Activated CD4-positive, CD25-positive, alpha-beta regulatory T cell treated with anti-CD3 and anti-CD28 coated beads, Interleukin-2, amount 50 U/mL, for 24 hours (primary cell): Measurements from ENCODE around the gene ARSI.

Source experiments
- ATAC-seq, 2 donors: fragments of 150-1000 bp; cut with Tn5 transposase; one replicate each; pipeline ENCODE4 v1.10.0; 2021; ENCODE audit warnings: mild to moderate bottlenecking in 1 of 2, moderate library complexity in 1 of 2

ARSI gene

DNA sequence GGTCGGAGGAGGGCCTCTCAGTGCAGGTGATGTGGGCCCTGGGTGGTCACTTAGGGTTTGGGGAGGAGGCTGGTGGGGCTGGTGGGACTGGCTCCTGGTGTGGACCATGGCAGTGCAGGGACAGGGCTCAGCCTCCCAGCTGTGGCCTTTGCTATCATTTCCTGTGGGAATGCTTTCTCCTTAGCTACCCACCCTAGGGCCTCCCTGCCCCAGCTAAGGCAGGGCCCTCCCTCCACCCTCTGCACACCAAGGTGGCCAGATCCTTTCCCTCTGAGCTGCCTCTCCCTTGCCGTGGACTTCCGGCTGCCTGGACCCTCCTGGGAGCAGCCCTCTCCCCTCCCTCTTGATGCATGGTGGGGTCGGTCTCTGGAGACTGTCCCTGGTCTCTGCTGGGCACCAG is 22.7 kb upstream of the ARSI start:
- ATAC-seq: no peak

GRCh38 chr5:150323819-150324218 is 21.1 kb upstream of the ARSI start:
- no peak for ATAC-seq

- no peak for ATAC-seq
Measured at GRCh38 chr5:150323092-150323491, 20.4 kb upstream of the ARSI start.

DNA sequence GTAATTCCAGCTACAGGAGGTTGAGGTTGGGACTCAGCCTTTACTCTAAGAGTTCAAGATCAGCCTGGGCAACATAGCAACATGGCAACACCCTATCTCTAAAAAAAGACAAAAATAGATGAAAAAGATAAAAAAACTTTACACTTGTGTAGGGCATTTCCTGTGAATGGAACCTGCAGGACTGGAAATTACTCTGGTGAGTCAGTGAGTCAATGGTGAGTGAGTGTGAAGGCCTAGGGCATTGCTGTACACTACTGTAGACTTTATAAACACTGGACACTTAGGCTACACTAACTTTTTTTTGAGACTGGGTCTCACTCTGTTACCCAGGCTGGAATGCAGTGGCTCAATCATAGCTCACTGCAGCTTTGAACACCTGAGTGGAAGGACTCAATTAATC is 19.5 kb upstream of the ARSI start:
- no peak for ATAC-seq

DNA sequence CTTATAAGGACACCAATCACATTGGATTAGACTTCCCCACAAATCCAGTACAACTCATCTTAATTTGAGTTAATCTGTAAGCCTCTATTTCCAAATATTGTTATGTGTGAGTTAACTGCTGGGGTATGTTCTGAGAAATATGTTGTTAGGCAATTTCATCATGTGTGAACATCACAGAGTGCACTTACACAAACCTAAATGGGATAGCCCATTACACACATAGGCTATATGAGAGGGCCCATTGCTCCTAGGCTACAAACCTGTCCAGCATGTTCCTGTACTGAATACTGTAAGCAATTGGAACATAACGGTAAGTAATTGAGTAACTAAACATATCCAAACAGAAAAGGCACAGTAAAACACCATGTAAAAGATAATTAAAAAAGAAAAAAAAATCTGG is 19.1 kb upstream of the ARSI start:
- no peak for ATAC-seq

GRCh38 chr5:150321211-150321610 is 18.5 kb upstream of the ARSI start:
- ATAC-seq: no peak

GRCh38 chr5:150320044-150320613 is 17.4 kb upstream of the ARSI start:
- no peak for ATAC-seq

DNA sequence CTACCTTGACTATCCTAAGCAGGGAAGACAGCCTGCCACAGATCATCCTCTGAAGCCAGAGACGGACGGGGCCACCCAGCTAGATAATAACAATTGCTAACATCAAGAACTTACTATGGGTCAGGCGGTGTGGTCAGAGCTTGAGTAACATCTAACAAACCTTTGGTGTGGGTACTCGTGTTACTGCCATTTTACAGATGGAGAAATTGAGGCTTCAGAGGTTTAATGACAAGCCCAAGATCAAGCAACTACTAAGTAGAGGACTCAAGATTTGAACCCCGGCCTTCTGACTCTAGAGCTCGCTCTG is 16.7 kb upstream of the ARSI start:
- no peak for ATAC-seq

- no peak for ATAC-seq
Measured at GRCh38 chr5:150318613-150319483, 16.1 kb upstream of the ARSI start.

- ATAC-seq: peak in 1 of 2 donors; percentile 46
Measured at GRCh38 chr5:150317048-150318003, 14.6 kb upstream of the ARSI start.

DNA sequence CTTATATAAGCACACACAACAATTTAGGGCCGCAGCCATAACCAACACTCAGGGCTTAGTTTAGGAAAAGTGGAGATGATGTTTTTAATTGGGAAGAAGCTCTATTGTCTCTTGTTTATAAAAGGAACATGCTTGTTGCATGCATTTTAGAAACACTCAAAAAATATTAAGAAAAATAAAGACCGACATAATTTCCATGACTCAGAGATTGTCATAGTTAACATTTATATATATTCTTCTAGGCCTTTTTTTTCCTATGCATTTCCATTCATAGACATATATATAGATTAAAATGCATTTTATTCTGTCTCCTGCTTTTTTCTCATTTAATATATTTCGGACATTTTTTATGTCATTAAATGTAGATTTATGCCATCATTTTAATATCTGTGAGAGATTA is 13.6 kb upstream of the ARSI start:
- no peak for ATAC-seq

DNA sequence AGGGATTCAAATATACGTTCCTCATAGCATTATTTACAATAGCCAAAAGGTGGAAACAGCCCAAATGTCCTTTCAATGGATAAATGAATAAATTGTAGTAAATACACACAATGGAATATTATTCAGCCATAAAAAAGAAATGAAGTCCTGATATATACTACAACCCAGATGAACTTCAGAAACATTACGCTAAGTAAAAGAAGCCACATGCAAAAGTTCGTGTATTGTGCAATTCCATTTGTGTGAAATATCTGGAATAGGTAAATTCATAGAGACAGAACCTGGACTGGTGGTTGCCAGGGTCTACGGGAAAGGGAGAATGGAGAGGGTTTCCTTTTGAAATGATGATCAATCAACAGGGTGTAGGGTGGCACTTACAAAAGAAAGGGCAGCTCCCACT is 12.5 kb upstream of the ARSI start:
- no peak for ATAC-seq

GRCh38 chr5:150313921-150314716 is 11.4 kb upstream of the ARSI start:
- no peak for ATAC-seq

- no peak for ATAC-seq
Measured at GRCh38 chr5:150313501-150313900, 10.8 kb upstream of the ARSI start.

- ATAC-seq: no peak
Measured at GRCh38 chr5:150312518-150312917, 9.8 kb upstream of the ARSI start.

GRCh38 chr5:150311015-150311692 is 8.4 kb upstream of the ARSI start:
- ATAC-seq: no peak

- no peak for ATAC-seq
Measured at GRCh38 chr5:150310246-150310645, 7.5 kb upstream of the ARSI start.

DNA sequence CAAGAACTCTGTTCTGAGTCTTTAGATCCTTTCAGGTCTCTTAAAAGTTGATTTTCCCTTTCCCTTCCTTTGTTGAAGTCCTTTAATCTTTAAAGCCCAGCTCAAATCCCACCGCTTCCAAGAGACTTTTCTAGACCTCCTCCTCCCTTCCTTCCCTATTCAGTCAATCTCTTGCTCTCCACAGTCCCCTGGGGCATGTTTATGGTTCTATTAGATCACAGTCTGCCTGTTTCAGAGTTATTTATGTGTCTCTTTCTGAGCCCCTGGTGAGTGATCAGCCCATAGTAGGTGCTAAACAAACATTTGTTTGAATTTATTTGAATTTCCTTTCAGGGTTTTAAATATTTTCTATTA is 7.2 kb upstream of the ARSI start:
- ATAC-seq: no peak

DNA sequence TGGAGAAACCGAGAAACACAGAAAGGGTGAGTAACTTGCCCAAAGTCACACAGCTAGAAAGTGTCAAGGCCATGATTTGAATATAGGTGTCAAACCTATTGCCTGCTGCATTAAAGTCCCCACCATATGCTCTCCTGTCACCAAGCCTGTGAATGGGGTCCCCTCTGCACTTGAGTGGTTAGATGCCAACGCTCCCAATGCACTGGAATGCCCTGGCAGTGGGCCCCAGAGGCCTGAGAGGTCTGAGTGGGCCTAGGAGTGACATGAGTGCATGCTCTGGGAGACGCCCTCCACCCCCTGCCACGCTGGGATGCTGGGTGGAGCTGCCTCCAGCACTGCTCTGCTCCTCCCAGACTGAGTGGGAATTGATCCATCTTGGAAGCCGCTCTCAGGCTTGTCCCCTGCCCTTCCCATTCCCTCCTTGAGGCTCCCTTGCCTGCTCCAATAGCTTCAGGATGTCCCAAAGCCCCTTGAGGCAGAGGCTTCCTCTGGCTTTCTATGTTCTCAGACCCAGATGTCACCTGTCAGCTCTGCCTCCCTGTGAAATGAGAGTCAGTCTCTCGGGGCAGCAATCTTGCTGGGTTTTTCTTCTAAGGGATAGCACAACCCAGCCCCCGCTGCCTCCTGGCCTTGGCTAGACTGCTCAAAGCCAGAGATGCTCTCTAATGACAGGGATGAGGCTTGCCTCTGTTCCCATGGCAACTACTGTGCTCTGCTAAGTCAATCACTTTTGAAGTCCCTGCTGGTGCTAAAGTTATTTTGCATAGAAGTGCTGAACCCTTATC is 6.6 kb upstream of the ARSI start:
- ATAC-seq: no peak

DNA sequence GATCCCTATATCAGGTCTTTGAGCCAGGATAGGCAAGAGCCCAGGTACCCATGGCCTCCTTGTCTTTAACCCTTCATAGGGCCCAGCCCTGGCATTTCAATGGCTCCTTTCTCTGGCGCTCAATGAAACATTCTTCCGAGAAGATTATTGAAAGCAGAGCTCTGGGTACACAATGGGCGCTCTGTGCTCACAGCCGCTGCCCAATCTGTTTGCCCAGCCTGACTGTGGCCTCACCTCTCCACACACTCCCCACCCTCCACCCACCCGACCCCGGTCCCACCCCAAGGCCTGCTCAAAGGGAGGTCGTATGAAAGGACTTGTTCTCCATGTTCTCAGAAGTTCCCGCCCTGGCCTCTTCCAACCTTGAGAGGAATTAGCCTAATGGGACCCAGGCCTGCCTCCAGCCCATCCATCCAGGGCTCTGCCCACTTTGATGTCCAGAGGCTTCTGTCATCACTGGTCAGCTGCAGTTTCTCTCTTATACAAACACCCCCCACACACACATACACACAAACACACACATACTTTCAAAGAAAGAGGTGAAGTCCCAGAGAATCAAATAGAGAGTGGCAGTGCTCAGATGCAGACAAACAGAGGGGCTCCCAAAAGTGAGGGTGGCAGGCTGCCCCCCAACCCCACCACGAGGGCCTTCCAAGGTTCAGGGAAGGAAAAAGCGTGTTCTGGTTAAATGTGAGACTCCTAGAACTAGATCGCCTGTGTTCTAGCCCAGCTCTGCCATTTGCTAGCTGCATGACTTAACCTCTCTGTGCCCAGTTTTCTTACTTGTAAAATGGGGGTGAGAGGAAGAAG is 5.1 kb upstream of the ARSI start:
- no peak for ATAC-seq

DNA sequence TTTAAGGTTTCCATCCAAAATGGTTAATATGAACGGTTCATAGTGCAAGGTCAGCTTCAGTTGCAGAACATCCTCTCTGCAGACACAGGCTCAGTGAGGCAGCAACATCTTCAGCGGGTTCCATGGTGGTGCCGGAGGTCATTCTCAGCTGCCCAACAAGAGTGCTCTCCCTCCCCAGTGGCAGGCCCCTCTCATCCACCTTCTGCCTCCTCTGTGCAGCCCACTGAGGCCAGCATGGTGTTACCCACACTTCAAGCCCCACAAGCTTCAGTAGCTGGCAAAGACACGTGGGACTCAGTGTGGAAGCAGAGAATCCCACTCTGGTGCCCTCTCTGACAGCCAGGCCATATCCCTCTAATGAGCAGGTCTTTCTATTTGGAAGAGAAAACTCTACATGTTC is 4.1 kb upstream of the ARSI start:
- ATAC-seq: no peak
